ENCODE results near the gene ARHGAP29.

The ARHGAP29 gene

DNA sequence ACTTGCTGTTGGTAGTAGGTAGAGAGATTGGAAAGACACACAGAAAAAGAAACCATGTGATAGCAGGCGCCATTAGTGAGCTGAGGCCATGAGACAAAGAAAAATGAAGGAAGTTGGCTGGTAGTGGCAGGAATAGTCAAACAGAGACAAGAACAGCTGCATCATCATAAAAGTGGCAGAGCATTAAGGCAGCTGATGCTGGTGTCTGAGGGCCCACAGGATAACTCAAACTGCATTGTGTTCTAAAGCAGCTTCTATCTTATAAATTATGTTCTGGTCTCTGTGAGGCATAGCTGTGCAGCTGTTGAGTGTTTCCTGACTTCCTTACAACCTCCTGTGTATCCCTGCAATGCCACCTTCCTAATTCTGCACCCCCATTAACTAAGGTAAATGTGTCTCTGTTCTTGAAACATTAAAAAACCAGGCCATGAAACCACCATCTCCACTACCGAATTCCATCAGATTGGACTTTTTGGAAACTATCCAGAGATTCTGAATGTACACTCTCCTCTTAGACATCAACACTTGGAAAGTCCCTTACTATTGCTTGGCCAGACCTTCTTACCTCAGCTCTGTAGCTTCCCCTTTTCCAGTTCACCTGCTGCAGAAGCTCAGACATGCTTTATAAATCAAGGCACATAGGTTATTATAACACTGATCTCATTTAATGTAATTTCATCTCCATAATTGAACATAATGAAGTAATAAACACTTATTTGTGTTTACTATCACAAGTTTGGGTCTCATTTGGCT, 23.4 kb upstream of the ARHGAP29 start:
- no peak for FAIRE-seq

DNA sequence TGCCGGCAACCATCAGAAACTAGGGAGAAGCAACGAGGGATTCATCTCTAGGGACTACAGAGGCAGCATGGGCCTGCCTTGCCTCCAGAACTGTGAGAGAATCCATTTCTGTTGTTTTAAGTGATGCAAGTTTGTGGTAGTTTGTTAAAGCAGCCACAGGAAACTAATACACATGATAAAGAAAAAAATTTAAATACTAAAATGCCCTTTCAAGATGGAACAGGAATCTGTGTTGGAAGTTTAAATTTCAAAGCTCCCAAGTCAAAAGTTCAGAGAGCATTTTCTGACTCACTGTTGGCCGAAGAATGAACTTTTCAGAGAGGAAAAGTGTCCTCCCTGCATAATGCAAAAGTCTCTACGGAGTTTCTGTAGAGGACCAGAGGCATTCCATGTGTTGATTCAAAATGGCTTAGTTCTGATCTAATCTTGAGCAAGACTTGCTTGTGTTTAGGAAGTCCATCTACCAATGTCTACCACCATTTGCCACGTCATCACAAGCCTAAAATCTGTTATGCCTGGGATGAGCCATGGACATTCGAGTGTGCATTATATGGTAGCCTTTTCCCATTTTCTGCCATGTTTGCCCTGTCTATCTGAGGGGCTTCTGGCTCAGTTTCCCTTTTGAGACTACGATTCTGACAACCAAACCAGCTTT, 22.4 kb upstream of the ARHGAP29 start:
- no peak for FAIRE-seq

DNA sequence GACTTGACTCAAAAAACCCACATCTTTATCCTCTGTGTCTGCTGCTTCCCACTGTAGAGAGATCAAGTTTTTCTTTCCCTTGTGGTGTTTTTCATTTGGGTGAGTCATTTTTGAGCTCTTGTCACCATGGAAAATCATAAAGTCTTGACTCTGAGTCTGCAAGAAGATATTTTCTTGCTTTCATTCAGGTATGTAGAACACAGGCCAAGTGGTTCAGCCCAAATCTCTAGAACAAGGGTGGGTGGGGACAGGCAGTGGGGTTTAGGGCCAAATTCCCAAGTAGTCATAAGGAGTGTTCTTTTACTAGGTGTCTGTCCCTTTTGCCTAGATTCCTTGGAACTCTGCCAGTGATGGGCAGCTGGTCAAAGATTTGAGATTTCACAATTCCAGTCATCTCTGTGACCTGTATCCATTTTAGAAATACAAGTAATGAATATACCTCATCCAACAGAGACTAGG, 21.5 kb upstream of the ARHGAP29 start:
- no peak for FAIRE-seq

- no peak for FAIRE-seq
Measured at GRCh38 chr1:94257444-94257843, 20.1 kb upstream of the ARHGAP29 start.

- FAIRE-seq = no peak
Measured at GRCh38 chr1:94255476-94255875, 18.1 kb upstream of the ARHGAP29 start.

- FAIRE-seq = no peak
Measured at GRCh38 chr1:94254073-94254810, 16.9 kb upstream of the ARHGAP29 start.

- FAIRE-seq = no peak
Measured at GRCh38 chr1:94253456-94254017, 16.2 kb upstream of the ARHGAP29 start.

GRCh38 chr1:94250341-94250740, 13.0 kb upstream of the ARHGAP29 start:
- no peak for FAIRE-seq

- no peak for FAIRE-seq
Measured at GRCh38 chr1:94248956-94249688, 11.7 kb upstream of the ARHGAP29 start.

DNA sequence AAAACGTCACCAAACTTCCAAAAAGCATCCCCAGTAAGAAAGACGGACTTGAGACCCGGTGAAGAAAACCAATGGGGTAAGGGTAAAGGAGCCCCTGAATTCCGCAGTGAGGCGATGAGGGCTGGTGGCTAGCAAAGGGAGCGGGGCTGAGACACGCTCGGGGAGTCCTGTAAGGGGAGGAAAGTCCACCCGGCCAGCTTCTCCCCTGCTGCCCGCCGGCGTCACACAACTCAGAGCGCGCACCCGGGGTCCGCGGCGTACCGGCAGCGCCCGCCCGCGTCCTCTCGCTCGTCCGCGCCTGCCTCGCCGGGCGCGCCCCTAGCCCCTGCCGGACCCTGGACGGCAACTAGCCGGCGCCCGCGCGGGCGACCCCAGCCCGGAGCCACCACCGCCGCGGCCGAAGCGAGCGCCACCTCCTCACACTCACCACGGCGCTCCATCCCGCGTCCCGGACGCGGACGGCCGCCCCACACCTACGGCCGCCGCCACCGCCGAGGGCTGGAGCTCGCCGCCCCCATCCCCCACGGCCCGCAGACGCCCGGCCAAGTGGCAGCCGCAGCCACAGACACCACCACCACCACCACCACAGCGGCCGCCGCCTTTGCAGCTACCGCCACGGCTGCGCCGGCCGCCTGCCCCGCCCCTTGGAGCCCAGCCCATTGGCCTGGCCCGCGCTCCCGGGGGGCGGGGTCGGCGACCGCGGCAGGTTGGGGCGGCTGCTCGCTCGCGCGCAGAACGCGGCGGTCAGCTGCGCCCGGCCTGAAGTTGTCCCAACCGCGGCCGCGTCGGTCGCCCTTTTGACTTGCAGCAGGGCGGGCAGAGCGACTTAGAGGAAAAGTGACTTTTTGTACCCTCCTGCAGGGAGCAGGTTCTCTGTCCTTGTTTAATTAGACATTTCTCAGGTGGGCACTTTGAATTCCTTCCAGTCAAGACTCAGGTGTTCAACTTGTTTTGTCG, 10.0 kb upstream of the ARHGAP29 start:
- no peak for FAIRE-seq

DNA sequence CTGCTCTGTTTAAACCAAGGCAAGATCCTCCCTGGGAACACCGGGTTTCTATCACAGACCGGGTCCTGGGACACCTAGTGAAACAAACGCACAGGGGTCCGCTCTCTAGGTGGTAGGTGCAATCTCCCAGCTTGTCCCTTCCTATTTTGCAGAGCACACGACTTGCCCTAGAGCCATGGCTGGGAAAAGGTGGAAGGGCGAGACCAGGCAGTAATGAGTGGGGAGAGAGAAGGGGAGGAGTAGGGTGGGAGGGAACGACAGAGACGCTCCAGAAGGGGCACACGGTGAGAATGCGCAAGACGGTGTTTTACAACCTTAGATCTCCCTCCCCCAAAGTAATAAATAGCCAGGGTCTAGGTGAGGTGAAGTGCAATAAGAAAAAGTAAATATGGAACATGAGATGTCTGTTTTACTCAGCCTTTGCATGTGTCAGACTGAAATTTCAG, 9.3 kb upstream of the ARHGAP29 start:
- no peak for FAIRE-seq

GRCh38 chr1:94245747-94246438, 8.5 kb upstream of the ARHGAP29 start:
- FAIRE-seq = no peak

GRCh38 chr1:94244816-94245215, 7.4 kb upstream of the ARHGAP29 start:
- no peak for FAIRE-seq

DNA sequence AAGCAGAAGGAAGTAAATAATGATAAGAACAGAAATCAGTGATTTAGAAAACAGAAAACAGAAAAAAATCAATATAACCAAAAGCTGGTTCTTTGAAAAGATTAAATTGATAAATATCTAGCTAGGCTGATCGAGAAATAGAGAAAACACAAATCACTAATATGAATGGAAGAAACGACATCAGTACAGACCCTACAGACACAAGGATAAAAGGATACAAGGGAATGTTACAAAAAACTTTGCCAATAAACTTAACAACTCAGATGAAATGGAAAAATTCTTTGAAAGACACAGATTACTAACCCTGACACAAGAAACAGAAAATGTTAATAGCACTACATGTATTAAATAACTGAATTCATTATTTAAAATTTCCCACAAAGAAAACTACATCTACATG, 6.3 kb upstream of the ARHGAP29 start:
- no peak for FAIRE-seq

- FAIRE-seq = no peak
Measured at GRCh38 chr1:94240822-94241221, 3.4 kb upstream of the ARHGAP29 start.

DNA sequence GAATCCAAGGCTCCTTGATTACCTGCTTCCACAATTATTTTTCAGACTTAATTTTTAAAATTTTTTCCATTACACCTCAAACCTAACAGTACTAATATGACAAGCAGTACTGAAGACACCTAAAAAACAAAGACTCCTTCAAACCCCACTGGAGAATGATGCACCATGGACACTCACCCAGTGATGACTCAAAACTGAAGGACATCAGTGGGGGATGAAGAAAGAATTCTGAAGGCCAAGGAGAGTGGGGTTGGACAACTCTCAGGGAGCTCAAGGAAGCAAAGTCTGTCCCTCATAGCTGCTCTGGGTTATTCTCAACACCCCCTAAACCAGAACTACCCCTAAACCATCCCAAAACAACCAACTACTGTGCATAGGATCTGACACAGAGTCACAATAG, 2.4 kb upstream of the ARHGAP29 start:
- no peak for FAIRE-seq

DNA sequence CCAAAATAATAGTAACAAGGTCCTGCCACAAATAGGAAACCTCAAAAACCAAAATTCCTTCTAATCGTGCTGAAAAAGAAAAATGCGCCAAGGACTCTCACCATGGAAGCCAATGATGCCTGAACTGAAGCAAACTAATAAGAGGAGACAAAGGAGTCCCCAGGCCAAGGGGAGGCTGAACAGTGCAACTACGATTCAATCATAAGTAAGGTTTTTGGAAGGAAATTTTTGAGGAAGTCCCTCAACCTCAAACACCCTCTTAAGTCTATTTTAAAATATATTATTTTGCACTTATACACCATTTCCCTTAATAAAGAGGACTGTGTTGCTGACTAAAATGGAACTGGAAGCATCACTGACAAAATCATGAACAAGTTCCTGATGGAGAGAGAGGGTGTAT, 1.7 kb upstream of the ARHGAP29 start:
- FAIRE-seq = no peak

DNA sequence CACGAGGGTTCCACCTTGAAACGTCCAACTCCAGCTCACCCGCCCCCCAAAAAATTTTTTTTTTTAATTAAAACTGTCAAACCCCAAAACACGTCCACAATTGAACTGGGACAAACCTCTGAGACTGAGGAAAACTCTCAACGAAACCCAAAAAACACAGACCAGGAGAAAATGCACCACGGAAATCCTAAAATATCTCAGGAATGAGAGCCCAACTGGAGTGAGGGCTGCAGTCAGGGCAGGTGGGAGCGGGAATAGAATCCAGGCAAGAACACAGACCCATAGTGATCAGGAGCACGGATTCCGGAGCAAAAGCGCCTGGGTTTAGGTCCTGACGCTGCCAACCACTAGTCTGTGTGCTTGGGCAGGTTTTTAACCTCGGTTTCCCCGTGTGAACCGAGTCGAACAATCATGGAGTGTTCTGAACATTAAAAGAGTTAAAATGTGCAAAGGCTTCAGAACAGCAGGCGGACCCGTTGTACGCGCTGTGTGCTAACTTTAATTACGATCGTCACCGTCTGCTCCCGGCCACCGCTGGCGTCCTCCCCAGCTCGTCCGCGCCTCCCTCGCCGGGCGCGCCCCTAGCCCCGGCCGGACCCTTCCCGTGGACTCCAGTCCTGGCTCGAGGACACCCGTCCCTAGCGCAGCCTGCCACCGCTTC, 624 bp downstream of the ARHGAP29 start:
- FAIRE-seq = no peak

DNA sequence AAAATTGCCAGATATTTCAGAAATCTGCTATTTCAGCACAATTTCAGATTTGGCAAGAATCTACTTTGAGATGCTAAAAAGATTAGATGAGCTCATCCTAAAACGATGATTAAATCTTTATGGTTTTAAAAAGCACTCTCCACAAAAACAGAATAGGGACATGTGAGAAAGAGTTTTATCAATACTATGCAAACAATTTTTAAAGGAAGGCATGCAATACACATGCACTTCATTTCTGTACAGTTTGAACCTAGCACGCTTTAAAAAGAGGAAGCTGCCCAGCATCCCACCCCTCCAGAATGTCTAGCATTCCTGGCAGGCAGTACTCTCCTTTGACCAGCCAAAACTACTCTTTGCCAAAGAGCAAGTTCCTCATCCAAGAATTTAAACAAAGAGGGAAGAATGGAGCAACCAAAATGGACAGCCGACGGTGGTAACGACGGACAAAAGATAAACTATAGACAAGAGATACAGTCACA, 1.3 kb downstream of the ARHGAP29 start:
- FAIRE-seq = no peak

Data from islet of Langerhans (tissue), 1 donor.